GM13976 (cell line): ENCODE measurements around the gene TRMT11.
"Not testable (repeated sequence)": the region's sequence is repeated elsewhere in the genome, so short reads cannot be mapped to it uniquely, and the experiment has no call there.

ENCODE experiments used
- DNase-seq: peaks from one replicate; pipeline ENCODE4 v3.0.0; 2012; ENCODE audit warnings: low spot score
- CTCF ChIP-seq: IDR thresholded peaks from 2 replicates; pipeline ENCODE4 v1.5.1; 2012; ENCODE audit warnings: borderline replicate concordance, mild to moderate bottlenecking; ENCODE audit not compliant: insufficient read depth; ENCODE audit errors: extremely low read depth, missing control alignments, control extremely low read depth
- in situ Hi-C: fragments of 300-500 bp; cut with MboI; formaldehyde crosslinking; loops from one replicate; pipeline ENCODE4 v1.12.0; 2022; ENCODE audit warnings: low sequenced_read_pairs, mixed read lengths, inconsistent platforms; ENCODE audit not compliant: unreplicated experiment

TRMT11 gene

GRCh38 chr6:125962900-125963497 lies 23.3 kb upstream of the TRMT11 start:
- in situ Hi-C loops: no loop called here
- DNase-seq: no peak
- TF ChIP-seq CTCF: no peak

GRCh38 chr6:125963817-125964216 lies 22.5 kb upstream of the TRMT11 start:
- in situ Hi-C loops: no loop called here
- DNase-seq: no peak
- TF ChIP-seq CTCF: no peak

- in situ Hi-C loops: no loop called here
- TF ChIP-seq CTCF: no peak
- DNase-seq: no peak
Measured at GRCh38 chr6:125966569-125966968, 19.8 kb upstream of the TRMT11 start.

GRCh38 chr6:125968493-125968892 lies 17.8 kb upstream of the TRMT11 start:
- DNase-seq: no peak
- no peak for TF ChIP-seq CTCF
- in situ Hi-C loops: no loop called here

DNA sequence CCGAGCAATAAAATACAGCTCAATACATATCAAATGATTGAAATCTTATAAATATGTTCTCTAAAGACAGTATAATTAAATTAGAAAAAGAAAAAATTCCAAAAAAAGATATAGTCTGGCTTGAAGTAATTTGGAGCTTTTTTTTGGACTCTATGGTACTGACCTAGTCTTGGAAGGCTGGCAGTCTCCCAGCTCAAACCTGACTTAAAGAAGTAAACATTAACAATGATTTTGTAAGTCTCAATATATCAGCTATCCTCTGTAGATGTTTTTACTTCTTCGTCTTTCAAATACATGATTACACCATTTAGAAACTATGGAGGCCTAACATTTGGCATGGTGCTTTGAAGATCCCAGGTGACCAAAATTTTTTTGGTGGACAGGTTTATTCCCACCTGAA lies 15.6 kb upstream of the TRMT11 start:
- no peak for DNase-seq
- in situ Hi-C loops: loop anchor here (10.0 kb wide), 1 partner anchor 656 kb away; no protein-coding TSS in a partner anchor
- no peak for TF ChIP-seq CTCF

DNA sequence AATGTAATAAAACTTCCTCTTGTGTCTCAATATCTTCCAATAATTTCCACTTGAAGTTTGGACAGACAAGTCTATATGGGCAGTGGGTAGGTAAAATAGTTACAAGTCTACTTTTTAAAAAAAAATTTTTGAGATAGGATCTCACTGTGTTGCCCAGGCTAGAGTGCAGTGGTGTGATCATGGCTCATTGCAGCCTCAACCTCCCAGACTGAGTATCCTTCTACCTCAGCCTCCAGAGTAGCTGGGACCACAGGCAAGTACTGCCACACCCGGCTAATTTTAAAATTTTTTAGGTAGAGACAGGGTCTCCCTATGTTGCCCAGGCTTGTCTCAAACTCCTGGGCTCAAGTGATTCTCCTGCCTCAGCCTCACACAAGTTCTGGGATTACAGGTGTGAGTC lies 13.9 kb upstream of the TRMT11 start:
- in situ Hi-C loops: loop anchor here (10.0 kb wide), 1 partner anchor 658 kb away; no protein-coding TSS in a partner anchor

GRCh38 chr6:125974214-125974866 lies 12.0 kb upstream of the TRMT11 start:
- in situ Hi-C loops: loop anchor here (10.0 kb wide), 1 partner anchor 660 kb away; no protein-coding TSS in a partner anchor
- peak; percentile 50 for DNase-seq
- peak; percentile 36 for TF ChIP-seq CTCF

More for the DNA sequence above, 13.9 kb upstream of the TRMT11 start:
- not testable (repeated sequence) for DNase-seq
